DMS 273 (cell line): Measurements from ENCODE around the gene KY.

Experiments used
- DNase-seq: peaks from one replicate; lab custom pipeline; 2025; ENCODE audit not compliant: unreplicated experiment; lab: John Stamatoyannopoulos, UW

The KY gene, protein sequence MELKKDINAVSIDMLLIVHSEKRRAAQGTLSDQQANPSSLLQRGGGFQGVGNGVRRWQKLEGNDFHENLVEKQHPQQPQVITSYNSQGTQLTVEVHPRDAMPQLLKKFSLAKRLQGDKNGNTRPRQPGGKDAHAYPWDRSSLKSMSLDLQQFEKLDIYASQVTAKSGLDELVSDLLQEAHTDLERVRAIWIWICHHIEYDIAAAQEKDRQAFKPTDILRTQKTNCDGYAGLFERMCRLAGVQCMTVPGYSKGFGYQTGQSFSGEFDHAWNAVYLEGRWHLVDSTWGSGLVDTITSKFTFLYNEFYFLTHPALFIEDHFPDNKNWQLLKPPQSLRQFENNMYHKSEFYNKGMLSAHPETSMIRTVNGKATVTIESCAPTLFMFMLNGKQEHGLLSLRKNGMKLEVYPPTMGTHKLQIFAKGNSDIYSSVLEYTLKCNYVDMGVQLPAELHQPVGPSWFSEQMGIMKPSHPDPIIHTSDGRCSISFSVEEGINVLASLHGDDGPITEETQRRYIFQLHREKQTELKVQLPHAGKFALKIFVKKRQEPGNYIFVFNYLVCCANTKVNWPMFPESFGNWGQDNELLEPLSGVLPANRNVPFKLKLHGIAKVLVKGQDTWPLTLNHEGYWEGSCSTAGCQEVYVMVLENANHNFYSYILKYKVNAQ

DNA sequence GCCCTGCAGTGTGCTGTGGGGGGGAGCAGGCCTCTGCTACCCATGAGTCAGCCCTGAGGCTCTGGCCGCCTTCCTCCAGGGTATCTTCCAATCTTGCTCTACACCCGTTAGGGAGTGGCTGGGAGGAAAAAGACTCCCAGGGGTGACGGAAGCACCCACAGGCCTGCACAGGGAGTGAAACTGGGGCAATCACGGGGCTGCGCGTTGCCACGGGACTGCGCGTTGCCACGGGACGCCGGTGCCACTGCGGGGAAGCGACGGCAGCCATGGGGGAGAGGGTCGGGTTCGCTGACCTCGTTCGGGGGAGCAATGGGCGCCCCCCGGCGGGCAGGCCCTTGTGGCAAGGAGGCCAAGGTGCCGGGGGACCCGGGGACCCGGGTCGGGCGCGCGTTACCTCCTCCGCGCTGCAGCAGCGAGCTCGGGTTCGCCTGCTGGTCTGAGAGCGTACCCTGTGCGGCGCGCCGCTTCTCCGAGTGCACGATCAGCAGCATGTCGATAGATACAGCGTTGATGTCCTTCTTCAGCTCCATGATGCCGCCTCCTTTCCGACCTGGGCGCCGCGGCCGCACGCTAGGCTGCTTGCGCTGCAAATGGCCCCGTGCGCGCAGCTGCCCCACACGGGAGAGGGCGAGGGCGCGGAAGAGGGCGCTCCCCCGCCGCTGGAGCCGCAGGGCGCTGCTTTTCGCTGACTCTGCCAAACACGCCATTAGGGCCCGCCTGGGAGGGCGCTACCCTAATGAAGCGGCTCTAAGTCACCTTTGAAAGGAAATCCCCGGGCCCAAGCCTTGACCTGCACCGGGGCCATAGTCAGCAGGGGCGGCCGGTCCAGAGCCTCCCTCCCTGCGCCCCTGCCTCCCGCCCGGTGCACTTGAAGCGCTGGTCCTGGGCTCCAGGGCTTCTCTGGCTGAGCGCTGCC, at the start of gene KY:
Gene KY (minus strand): TSS at position 592 of the 916 bp plus-strand sequence. CDS start 62 bp downstream, at position 530.
- peak; percentile 87 for DNase-seq

DNA sequence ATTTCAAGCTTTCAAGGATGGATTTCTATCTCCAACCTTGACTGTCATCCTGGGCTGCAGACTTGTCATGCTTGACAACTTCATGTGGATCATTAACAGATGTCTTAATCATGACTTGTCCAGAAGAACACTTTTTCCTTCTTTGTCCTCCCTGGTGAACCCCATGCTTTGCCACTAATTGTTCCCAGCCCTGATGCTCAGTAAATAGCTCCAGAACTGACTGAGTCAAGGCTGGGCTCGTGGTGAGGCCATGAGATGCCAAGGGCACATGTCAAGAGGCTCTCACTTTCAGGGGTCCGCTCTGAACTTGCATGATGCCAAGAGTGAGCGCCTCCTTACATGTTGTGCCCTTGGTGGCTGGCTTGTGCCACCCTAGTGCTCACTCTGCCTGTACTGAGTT, 48.9 kb upstream of the KY start:
- no peak for DNase-seq

DNA sequence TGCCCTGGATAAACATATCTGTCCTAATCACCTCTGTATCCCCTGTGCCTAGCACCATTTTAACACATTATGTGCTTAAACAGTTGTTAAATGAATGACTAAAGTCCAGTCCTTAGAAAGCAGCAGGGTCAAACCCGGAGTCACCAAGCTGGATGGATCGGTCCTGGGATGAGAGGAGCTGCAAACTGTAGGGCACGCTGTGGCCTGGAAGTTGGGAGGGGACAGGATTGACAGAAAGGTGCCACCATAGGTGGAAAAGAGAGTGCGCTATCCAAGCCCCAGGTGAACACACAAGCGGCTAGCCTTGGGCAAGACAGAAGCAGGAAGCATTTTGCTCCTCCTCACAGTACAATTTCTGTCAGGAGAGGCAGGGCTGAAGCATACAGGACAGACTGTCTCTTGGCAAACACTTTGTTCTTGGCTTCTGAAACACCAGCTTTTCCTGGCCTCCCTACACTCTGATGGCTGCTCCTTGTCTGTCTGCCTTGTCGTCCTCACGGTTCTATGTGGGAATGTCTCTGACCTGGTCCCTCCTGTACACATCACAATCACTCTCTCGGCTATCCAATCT, 48.4 kb upstream of the KY start:
- DNase-seq, result no peak

DNA sequence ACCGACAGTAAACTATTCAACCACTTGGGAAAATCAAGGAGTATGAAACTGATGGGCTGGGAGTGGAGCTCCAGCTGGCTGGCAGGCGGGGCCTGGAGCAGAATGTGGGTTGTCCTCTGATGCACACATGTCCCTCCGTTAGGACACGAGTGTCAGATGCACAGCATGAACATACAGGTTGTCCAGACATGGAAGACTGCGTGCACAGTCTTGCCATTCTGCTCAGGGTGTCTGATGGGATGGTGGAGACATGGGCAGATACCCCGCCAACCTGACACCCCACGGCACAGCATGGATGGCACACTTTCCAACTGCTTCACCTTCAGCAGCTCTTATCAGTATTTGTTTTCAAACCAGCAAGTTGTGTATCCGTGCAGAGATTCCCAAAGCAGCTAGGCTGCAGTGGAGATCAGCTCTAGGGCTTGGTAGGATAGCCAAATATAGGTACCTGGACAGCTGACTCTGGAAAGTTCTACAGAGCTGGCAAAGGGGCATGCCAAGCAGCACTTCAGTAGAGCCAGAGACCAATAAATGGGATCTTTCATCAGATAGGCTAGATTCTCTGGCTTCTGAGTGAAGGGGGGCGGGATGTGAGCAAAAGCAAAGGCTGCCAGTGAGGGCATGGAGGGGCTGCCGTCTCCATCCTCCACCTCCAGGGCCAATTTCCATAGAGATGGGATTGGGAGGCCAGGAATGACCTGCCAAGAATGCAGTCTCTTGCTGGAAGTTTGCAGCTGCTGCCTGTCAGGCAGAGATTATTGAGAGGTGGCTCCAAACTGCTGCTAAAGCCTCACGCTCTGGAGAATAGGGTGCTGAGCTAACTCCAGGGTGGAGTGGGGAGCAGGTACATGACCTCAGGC, 47.2 kb upstream of the KY start:
- DNase-seq, result no peak

DNA sequence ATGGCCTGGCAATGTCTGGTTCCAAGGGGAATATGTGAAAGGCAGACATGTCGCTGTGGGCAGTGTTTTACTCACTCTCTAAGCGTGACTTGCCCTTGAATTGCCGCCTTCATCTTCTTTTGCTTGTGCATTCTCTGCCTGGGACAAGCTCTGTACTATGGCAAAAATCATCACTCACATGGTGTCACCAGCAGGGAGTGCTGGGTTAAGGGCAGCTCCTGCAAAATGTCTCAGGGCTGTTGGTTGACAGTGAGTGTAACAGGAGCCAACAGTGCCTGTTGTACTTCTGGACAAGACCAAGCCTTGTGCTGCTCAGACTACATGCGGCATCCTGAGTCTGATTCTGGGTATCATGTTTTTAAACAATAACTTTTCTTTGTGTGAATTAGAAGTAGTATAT, 45.3 kb upstream of the KY start:
- no peak for DNase-seq

DNA sequence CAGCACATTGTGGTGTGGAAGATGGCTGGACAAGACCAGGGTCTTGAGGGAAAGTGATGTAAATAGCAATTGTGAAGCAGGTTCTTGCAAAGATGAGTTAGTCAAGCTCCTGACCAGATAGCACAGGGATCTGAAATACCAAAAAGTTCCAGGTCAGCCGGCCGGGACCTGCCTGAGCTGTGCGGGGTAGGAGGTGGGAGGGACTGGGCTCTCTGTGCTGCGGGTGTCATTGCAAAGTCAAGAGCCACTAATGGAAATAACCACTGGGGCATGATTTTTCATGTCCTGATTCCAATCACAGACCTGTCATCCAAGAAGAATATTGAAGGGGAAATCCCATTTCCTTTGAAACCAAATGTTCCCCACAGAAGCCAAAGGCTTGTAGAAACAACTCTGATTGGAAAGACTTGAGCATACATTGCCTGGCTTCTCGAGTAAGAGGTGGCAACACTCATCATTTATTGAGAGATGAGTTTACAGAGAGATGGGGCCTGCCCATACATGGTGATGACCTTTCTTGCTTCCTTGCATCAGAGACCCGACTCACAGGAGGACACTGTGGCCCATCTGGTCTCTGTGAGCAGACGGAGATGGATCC, 44.2 kb upstream of the KY start:
- no peak for DNase-seq

DNA sequence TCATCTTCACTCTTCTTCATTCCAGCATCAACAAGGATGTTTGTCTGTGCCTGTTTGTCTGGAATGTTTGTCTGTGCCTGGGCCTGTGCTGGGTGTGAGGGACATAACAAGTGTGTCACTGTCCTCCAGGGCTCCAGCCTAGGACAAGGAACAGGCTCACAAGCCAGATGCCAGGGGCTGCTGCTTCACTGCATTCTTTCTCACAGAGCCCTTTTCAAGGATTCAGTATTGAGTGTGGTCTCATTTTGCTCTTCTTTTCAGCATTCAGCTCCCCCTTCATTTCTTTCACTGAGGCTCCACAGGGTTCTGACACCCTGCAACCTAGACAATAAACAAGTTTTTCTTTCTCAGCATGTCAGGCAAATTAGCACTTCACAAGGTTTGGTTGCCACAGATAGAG, 43.6 kb upstream of the KY start:
- DNase-seq, result no peak

DNA sequence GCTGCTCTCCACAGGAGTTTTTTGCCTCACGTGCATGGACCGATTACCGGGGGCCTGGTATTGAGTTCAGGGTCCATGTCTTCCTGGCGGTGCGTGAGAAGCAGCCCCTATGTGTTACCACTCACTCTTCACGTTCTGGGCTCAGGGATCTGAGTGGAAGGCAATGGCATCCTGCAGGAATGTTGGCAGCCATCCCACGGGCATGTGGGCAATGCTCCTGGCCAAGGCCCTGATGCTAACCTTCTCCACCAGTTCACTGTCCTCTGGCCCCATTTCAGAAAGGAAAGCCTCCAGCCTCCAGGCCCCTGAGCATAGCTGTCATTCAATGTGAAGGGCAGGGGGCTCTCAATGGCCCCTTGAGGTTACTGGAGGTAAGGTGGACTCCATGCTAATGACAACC, 43.0 kb upstream of the KY start:
- DNase-seq, result peak; percentile 37

DNA sequence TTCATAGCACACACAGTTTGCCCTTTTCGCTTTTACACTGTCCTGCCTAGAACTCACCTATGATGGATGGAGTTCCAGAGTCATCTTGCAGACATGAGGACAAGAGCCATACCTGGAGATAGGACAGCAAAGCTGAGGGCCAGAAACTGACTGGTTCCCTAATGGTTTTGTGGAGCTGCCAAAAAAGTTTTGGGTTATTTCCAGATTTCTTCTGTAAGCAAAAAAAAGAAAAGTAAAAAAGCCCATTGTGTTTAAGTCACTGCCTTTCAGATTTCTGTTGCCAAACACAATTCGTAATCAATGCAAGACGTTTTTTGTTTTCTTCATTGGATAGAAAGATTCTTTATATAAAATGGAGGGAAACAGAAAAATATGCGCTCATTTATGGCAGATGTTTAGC, 42.4 kb upstream of the KY start:
- peak; percentile 23 for DNase-seq

DNA sequence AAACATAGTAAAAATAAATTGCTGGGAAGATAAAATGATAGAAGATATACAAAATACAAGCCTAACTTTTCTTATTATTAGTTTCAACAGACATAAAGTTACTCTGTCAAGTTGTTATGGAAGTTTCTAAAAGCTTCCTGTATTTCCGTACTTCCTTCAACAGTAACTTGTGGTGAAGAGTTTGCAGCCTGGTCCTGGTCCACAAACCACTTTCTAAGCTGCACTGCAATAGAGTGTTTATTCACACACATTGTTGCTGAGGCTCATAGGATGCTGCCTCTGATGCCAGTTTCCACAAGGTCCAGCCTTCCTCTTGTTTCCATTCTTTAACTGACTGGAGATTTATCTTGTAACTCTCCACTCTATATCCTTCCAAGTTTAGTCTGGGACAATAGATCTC, 39.4 kb upstream of the KY start:
- DNase-seq, result no peak

DNA sequence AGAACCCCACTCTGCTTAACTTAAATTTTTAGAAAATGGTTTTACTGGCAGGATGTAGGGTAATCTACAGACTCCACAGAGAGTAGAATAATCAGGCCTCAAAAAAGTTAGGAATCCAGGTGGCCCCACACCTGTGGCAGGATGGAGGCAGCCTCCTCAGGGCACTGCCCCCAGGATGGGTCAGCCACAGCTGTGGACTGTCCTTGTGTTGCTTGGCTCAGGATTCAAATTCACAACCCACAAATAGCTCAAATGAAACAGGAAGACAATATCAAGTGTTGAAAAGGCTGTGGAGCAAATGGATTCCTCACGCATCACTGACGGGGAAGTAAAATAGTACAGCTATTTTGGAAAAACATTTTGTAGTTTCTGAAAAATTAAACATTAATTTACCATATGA, 36.8 kb upstream of the KY start:
- no peak for DNase-seq

DNA sequence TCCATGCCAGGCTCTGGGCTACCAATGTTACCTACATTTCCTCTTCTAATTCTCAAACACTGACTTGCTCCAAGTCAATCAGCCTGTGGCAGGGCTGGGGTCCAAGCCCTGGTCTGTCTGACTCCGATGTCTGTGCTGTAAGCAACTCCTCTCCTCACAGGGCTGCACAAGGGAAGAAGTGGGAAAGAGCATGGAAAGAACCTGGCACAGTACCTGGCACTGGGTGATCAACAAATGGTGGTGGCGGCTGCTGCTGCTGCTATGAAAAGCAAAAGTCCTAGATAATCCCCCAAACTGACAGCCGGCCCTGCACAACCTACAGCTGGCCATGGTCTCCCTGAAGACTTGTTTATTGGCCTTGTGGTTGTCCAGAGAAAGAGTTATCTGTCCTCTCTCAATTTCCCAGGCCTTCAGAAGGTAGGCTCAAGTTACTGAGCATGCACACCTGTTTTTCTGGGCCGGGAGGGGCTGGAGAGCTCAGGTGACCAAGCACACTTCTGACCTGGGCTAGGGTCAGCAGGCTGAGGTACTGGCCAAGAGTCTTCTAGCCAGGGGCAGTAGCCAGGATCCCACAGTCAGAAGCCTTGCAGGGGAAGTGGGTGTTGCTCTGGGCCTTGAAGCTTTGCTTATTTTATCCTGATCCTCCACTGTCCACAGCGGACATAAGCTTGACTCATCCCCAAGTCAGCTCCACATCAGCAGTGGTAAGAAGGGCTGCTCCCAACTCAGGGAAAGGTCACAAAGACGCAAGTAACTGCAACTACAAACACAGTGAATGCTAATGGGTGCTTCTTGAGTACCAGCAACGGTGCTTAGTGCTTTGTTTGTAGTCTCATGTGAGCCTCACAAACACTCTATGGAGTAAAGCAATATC, 35.3 kb upstream of the KY start:
- no peak for DNase-seq

DNA sequence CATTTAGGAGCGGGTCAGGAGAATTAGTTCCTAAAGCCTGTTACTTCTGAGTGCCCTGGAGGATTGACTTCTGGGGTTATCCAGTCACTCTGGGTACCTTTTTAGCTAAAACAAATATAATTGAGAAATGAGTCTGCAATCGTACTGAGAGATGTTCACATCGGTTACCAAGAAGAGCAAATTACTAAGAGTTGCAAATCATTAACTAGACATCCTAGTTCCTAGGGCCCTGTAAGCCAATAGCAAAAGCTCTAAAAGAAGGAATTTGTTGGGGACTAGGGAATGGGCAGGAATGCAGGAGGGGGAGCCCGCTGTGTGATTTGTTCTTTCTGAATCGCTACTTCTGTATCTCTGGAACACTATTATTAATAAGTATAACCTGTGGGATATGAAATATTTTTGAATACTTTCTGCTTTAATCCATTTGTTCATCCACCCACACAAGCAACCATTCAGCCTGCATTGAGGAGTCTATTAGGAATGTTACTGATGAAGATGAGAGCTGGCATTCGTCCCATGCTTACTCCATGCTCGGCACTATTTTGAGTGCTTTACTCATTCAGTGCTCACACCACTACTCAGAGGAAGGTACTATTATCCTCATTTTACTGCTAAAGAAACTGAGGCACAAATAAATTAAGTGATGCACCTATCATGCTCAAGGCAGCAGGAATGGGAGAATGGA, 31.5 kb upstream of the KY start:
- no peak for DNase-seq

DNA sequence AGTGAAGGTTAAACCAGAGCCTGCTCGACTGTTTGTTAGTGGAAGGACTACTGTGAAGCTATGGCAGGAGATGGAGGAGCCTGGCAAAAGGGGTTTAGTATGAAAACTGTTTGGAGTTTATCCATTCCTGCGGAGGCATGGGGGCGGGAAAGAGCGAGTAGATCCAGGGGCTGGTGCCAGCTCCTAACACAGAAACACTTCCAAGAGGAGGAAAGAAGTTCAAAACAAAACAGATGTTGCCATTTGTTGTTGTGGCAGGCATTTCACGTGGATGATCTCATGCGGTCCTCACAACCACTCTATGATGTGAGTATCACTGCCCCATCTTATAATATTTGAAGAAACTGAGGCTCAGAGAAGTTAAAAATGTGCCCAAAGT, 30.7 kb upstream of the KY start:
- DNase-seq, result no peak

DNA sequence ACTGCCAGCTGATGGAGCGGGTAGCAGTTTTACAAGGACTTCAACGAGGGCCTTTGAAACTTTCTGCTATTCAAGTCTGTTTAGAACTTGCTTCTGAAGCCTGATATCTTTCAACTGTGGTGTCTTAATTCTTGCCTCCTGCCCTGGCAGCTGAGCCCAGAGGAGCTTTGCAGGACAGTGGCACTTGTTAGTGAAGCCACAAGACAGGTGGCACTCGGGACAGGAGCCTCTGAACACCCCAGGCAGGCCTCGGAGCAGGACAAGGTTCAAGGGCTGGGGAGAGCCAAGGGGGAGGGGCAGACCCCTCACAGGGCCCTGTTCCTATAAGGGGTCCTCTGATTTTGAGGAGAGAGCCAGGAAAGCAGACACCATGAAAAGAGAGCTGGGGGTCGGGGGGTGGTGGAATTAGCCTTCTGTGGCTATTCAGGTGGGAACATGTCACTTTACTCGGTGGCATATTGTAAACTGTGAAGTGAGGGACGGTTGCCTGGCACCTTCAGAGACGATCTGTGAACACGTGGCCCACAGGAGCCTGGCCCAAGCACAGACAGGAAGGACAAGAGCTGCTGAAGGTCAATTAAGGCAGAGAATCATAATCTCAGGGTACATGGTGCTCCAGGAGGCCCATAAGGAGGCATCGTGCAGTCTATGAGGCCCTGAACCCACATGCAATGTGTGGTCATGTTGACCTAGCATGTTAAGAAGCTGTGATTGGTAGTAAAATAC, 30.1 kb upstream of the KY start:
- no peak for DNase-seq

DNA sequence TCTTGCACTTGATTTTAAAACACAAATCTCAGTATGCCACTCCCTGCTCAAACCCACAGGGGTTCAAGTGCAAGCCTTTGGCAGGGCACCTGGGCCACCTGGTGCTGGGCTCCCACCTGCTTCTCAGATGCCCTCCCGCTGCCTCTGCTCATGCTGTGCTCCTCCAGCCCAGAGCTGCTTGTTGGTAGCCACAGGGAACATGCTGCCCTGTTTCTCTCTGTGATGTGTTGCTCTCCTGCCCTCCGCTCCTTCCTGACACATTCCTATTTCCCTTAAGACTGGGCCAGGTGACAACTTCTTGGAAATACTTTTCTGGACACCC, 27.1 kb upstream of the KY start:
- DNase-seq, result no peak

DNA sequence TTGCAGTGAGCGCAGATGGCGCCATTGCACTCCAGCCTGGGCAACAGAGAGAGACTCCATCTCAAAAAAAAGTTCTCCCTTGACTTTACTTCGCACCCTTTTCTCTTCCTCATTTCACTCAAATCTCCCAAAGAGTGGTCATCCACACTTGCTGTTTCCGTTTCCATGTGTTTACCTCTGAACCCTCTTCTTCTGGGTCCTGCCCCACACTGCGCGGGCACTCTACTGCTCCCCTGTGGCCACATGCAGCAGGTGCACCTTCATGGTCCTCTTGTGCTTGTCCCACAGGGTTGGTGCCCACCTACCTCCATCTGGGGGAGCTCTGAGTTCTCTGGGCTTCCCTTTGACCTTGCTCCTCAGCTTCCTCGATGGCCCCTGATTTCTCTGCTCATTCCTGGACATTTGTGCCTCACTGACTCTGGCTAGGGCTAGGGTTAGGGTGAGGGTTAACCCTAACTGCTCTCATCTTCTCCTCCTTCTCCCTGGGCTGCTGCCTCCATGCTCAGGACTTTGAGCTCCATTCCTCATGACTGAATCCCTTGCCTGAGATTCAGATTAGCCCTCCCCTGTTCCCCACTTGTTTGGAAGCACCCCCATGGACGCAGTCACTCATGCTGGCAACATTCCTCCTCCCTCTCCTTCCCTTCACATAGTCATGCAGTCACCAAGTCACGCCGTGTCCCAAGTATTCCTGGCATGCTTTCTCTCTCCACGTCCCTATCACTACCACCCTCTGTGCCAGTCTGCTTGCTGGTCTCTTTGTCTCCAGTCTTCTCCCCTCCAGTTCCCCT, 26.6 kb upstream of the KY start:
- peak; percentile 37 for DNase-seq
